Thyroid gland (tissue), 4 donors: ENCODE measurements around the gene LPCAT1.

Source experiments
- POLR2A ChIP-seq, 2 donors: fragments of 450-650 bp; IDR thresholded peaks; one replicate each; pipeline ENCODE4 v1.6.1; 2017; ENCODE audit warnings: antibody characterized with exemption in 2 of 2, mild to moderate bottlenecking in 2 of 2, moderate library complexity in 1 of 2
- TF ChIP-seq, protein P1 (sequence below), 6 experiments: fragments of 200-600 bp in 3 of 6; fragments of 450-650 bp in 3 of 6; sonication (generic) in 3 of 6; IDR thresholded peaks; one replicate each; pipeline ENCODE4 v1.5.1; 2016 to 2019; ENCODE audit warnings: antibody characterized with exemption in 6 of 6, mild to moderate bottlenecking in 2 of 6, inconsistent platforms in 1 of 6, moderate library complexity in 1 of 6

DNA sequence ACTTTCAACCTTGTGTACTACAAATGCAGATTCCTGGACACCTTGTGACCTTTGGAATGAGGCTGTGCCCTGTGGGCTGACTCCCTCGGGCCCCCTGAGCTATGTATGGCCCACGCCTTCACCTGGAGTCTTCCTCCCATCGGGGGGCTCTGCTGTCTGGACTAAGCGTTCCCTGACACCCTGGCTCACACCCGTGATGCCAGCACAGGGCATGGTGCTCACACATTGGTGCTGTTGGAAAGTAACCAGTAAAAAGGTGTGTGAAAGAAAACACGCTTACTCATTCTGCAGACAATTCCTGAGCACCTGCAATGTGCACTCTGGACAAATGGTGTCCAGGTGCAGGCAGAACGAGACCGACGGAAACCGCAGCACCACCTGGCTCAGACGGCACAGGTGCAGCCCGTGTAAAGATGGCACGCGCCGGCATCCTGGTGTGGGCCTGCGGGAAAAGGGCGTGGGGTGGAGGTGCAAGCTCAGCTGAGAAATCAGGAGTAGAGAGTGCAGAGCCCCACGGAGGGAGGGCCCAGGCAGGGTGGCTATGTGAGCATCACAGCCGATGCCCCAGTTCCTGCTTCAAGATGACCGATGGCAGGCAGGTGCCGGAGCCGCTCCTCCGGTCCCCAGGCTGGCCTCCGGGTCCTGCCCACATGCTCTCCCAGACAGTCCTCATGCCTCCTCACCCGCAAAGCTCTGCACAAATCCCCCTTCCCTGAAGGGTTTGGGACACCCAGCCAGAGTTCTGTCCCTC lies 11.0 kb downstream of the LPCAT1 start:
- TF ChIP-seq, protein P1, sequence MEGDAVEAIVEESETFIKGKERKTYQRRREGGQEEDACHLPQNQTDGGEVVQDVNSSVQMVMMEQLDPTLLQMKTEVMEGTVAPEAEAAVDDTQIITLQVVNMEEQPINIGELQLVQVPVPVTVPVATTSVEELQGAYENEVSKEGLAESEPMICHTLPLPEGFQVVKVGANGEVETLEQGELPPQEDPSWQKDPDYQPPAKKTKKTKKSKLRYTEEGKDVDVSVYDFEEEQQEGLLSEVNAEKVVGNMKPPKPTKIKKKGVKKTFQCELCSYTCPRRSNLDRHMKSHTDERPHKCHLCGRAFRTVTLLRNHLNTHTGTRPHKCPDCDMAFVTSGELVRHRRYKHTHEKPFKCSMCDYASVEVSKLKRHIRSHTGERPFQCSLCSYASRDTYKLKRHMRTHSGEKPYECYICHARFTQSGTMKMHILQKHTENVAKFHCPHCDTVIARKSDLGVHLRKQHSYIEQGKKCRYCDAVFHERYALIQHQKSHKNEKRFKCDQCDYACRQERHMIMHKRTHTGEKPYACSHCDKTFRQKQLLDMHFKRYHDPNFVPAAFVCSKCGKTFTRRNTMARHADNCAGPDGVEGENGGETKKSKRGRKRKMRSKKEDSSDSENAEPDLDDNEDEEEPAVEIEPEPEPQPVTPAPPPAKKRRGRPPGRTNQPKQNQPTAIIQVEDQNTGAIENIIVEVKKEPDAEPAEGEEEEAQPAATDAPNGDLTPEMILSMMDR (IDR thresholded peaks at IDR 0.05) = no peak
- no peak for TF ChIP-seq POLR2A (IDR thresholded peaks at IDR 0.05)
